ENCODE results near the gene XPR1.

The XPR1 gene

GRCh38 chr1:180791806-180792205, 160.0 kb downstream of the XPR1 start:
- DNase-seq (ENCODE audit: extremely low read depth, insufficient read length), result no peak
- Histone ChIP-seq H3K27me3 (replicated peaks; ENCODE audit: control insufficient read depth, insufficient read depth, low read length) (no peaks in the 10 kb centered on the region), H3K4me3 (replicated peaks; ENCODE audit: low read depth, low read length) (no peak overlapping the region), H3K36me3 (ENCODE audit: control insufficient read depth, insufficient read depth, low read length) (no peaks in the 10 kb centered on the region)
- TF ChIP-seq CTCF (IDR thresholded peaks at IDR 0.05; ENCODE audit: insufficient read depth, low read length, poor library complexity, severe bottlenecking), result no peak

GRCh38 chr1:180793451-180793850, 161.6 kb downstream of the XPR1 start:
- Histone ChIP-seq H3K4me3 (replicated peaks; ENCODE audit: low read depth, low read length) (no peak overlapping the region), H3K27me3 (replicated peaks; ENCODE audit: control insufficient read depth, insufficient read depth, low read length) (no peaks in the 10 kb centered on the region), H3K36me3 (ENCODE audit: control insufficient read depth, insufficient read depth, low read length) (no peaks in the 10 kb centered on the region)
- DNase-seq (ENCODE audit: extremely low read depth, insufficient read length), result no peak
- no peak for TF ChIP-seq CTCF (IDR thresholded peaks at IDR 0.05; ENCODE audit: insufficient read depth, low read length, poor library complexity, severe bottlenecking)

- TF ChIP-seq CTCF (IDR thresholded peaks at IDR 0.05; ENCODE audit: insufficient read depth, low read length, poor library complexity, severe bottlenecking), result no peak
Observed at GRCh38 chr1:180796897-180797640, 165.2 kb downstream of the XPR1 start.

GRCh38 chr1:180800945-180801344, 169.1 kb downstream of the XPR1 start:
- Histone ChIP-seq H3K4me3 (replicated peaks; ENCODE audit: low read depth, low read length) (no peak overlapping the region), H3K27me3 (replicated peaks; ENCODE audit: control insufficient read depth, insufficient read depth, low read length) (no peaks in the 10 kb centered on the region), H3K36me3 (ENCODE audit: control insufficient read depth, insufficient read depth, low read length) (no peaks in the 10 kb centered on the region)
- TF ChIP-seq CTCF (IDR thresholded peaks at IDR 0.05; ENCODE audit: insufficient read depth, low read length, poor library complexity, severe bottlenecking), result no peak
- no peak for DNase-seq (ENCODE audit: extremely low read depth, insufficient read length)

More at GRCh38 chr1:180796897-180797640, 165.2 kb downstream of the XPR1 start:
- Histone ChIP-seq H3K36me3 (ENCODE audit: control insufficient read depth, insufficient read depth, low read length) (no peaks in the 10 kb centered on the region), H3K4me3 (replicated peaks; ENCODE audit: low read depth, low read length) (no peak overlapping the region), H3K27me3 (replicated peaks; ENCODE audit: control insufficient read depth, insufficient read depth, low read length) (no peaks in the 10 kb centered on the region)
- no peak for DNase-seq (ENCODE audit: extremely low read depth, insufficient read length)

- H3K36me3 ChIP-seq (ENCODE audit: control insufficient read depth, insufficient read depth, low read length), result no peaks in the 10 kb centered on the region
- TF ChIP-seq CTCF (IDR thresholded peaks at IDR 0.05; ENCODE audit: insufficient read depth, low read length, poor library complexity, severe bottlenecking), result no peak
- H3K4me3 ChIP-seq (replicated peaks; ENCODE audit: low read depth, low read length), result no peak overlapping the region
- no peak for DNase-seq (ENCODE audit: extremely low read depth, insufficient read length)
- no peaks in the 10 kb centered on the region for H3K27me3 ChIP-seq (replicated peaks; ENCODE audit: control insufficient read depth, insufficient read depth, low read length)
Observed at GRCh38 chr1:180802813-180803212, 171.0 kb downstream of the XPR1 start.
